GM12801 (cell line): ENCODE results near the gene RFWD3.

Experiments used
- TF ChIP-seq, protein P1 (sequence below): IDR thresholded peaks from one replicate; pipeline ENCODE4 v1.5.1; 2011; ENCODE audit warnings: control low read depth; ENCODE audit not compliant: insufficient read length; ENCODE audit errors: extremely low read depth

Gene RFWD3

GRCh38 chr16:74659041-74659440 lies 7.6 kb downstream of the RFWD3 start:
- TF ChIP-seq, protein P1, sequence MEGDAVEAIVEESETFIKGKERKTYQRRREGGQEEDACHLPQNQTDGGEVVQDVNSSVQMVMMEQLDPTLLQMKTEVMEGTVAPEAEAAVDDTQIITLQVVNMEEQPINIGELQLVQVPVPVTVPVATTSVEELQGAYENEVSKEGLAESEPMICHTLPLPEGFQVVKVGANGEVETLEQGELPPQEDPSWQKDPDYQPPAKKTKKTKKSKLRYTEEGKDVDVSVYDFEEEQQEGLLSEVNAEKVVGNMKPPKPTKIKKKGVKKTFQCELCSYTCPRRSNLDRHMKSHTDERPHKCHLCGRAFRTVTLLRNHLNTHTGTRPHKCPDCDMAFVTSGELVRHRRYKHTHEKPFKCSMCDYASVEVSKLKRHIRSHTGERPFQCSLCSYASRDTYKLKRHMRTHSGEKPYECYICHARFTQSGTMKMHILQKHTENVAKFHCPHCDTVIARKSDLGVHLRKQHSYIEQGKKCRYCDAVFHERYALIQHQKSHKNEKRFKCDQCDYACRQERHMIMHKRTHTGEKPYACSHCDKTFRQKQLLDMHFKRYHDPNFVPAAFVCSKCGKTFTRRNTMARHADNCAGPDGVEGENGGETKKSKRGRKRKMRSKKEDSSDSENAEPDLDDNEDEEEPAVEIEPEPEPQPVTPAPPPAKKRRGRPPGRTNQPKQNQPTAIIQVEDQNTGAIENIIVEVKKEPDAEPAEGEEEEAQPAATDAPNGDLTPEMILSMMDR = no peak

GRCh38 chr16:74657870-74658642 lies 8.6 kb downstream of the RFWD3 start:
- TF ChIP-seq, protein P1 = no peak

GRCh38 chr16:74654536-74655050 lies 12.1 kb downstream of the RFWD3 start:
- TF ChIP-seq, protein P1 = no peak

DNA sequence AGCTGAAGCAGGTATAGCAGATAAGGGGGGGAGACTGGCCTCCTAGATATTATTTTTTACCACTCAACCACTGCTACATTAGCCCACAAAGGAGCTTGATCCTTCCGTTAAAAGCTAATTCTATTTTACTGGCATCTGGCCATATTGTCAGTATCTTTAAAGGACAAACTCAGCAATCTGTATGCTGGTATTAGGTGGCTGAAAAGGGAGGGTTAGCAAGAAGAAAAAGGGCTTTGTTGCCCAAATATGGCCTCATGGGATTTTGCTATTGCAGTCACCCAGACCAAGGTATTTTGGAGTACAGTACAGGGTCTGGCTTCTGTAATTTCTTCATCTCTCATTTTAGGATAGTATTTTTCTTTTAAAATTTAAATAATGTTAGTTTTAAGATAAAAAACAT lies 14.4 kb downstream of the RFWD3 start:
- TF ChIP-seq, protein P1 = no peak

DNA sequence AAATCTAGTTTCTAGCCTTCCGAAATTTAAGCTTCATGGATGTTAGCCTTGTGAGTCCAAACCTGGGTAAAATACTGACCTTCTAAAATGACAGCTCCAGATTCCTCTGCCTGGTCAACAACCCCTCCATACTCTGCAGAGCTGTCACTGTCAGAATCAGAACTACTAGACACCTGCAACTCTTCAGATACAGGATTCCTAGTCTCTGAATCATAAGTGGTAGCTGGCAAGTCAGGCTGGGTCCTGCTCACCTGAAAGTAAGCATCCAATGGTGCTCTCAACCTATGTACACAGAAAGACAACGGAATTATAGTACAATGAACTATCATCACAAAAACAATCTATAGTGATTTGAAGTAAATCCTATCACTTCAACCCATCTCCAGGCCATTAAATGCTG lies 14.8 kb downstream of the RFWD3 start:
- TF ChIP-seq, protein P1 = no peak

DNA sequence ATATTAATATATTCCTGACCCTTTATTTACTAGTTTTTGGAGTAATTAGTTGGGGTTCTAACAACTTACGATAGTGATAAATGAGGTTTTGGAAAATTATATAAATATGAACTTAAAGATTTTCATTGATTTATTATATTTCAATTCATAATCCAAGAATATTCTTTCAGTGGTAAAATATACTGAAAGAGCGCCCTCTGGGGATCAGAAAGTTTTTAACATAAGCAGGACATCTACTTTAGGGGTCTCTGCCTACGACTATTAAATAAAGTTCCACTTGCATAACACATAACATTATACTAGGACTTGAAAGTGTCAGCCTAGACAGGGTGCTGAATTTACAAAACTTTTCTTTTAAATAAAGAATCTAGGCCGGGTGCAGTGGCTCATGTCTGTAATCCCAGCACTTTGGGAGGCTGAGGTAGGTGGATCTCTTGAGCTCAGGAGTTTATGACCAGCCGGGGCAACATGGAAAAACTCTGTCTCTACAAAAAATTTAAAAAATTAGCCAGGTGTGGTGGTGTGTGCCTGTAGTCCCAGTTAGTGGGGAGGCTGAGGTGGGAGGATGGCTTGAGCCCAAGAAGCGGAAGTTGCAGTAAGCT lies 15.6 kb downstream of the RFWD3 start:
- TF ChIP-seq, protein P1 = no peak

- TF ChIP-seq, protein P1 = no peak
Measured at GRCh38 chr16:74649839-74650504, 16.7 kb downstream of the RFWD3 start.
